Measurements from ENCODE around the gene COL4A5.
"Not testable (repeated sequence)": the region's sequence is repeated elsewhere in the genome, so short reads cannot be mapped to it uniquely, and the experiment has no call there.

The COL4A5 gene

DNA sequence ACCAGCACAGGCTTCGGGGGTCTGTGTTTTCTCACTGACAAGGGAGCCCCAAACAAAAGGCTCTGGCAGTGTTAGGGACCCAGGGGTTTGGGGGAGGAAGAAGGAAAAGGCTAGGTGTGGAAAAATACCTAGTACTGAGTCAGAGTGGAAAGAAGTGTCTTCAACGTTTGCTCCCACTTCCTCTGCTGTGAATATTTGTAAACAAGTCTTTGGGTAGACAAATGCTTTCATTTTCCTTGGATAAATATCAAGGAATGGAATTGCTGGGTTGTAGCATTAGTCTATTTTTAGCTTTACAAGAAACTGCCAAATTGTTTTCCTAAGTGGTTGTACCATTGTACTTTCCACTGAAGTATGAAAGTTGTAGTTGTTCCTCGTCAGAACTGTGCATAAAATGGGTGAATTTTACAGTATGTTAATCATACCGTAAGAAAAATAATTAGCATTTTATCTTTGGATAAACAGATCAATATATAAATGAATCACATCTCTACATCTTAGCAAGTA, 17.4 kb downstream of the COL4A5 start:
- no peak for DNase-seq

DNA sequence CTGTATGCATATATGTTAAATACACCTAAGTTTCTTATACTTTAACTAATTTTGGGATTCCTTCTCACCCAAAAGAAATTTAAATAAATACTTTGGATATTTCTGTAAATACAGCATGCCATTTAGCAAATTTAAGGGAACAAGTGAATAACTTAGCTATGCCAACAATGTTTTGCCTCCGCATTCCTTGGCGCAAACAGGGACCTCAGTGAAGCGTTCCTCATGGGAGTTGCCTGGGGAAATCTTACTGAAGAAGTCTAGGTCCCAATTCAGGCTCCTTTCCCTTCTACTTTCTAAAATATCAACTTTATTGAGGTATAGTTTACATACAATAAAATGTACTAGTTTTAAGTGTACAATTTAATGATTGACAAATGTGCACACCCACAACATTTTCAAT, 25.0 kb downstream of the COL4A5 start:
- DNase-seq: no peak

DNA sequence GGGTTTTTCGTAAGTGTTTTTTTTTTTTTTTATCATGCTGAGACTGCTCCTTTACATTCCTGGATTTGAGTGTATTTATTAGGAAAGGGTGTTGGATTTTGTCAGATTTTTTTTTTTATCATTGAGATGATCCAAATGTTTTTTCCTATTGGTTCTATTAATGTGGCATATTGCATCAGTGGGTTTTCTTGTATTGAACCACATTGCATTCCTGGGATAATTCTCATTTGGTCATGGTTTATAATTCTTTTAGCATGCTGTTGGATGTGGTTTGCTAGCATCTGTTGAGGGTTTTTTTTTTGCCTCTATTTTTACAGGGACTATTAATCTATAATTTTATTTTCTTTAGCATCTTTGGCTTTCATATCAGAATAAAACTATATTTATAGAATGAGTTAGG, 28.8 kb downstream of the COL4A5 start:
- no peak for DNase-seq

DNA sequence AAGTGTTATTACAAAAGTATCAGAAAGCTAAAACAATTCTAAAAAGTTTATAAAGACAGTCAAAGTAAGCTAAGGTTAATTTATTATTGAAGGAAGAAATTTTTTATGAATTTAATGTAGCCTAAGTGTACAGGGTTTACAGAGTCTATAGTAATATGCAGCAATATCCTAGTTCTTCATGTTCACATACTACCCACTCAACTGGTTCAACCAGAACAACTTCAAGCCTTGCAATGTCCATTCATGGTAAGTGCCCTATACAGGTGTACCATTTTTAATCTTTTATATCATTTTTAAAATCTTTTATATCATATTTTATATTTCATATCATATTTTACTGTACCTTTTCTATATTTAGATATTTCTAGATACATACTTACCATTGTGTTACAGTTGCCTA, 34.3 kb downstream of the COL4A5 start:
- no peak for DNase-seq

DNA sequence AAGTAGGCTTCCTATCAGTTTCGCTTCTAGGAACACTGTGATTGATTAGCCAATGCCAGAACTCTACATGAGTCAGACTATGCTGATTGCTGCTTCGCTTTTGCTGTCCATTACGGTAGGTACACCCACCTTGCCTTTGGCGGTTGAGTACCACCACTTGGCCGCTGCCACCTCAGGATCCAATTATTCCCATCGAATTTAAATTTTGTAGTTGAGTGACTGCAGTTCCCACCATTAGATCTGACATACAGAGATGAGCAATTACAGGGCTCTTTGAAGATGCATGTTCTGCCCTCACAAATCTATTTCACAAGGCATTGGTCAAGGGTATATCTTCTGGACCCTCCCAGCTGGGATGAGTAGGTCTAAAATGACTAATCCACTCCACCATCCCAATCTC, 41.9 kb downstream of the COL4A5 start:
- not testable (repeated sequence) for DNase-seq

DNA sequence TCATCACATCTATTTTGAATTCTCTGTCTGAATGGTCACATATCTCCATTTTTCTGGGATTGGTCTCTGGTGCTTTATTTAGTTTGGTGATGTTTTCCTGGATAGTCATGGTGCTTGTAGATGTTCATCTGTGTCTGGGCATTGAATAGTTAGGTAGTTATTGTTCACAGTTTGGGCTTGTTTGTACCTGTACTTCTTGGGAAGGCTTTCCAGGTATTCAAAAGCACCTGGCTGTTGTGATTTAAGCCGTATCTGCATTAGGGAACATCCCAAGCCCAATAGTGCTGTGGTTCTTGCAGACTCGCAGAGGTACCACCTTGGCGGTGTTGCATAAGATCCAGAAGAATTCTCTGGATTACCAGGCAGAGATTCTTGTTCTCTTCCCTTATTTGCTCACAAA, 44.6 kb downstream of the COL4A5 start:
- DNase-seq: no peak

DNA sequence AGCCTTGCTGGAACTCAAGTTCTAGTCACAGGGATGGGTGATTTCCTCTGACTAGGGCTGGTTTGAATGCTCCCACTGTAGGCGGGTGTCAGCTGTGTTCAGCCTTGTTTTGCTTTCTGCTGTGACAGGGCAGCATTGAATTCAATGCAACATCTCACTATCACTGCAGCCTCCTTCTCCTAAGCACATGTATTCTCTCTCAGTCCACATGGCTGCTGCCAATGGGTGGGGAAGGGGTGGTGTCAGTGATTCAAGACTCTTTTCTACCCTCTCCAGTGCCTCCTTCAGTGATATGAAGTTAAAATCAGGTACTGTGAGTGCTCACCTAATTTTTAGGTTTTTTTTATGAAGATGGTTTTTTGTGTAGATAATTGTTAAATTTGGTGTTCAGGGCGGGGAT, 46.3 kb downstream of the COL4A5 start:
- DNase-seq: no peak

DNA sequence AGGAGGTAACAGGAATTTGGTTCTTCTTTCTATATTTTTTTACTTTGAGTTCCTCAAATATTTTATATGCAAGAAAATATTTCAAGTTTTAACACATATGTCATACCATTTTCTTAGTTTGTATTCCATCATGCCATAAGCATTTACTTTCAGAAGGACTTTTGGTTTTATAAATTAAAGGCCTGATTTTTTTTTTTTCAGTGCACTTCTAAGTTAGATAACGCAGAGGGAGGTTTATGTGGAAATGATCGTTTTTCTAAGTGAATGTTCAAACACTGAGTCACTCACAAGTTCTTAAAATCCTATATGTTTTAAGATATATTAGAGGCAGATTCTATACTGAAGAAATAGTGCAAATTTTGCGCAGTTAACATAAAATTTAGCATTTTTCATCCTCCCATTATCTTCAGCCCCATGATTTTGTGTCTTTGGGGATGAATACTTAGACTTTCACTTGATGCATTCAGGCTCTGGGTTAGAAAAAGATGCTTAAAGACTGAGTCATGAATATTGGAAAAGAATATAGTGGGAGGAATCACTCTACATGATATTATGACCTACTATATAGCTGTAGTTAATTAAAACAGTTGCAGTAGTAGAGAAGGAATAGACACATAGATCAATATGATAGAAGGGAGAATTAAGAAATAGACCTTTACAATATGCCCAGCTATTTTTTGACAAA, 54.9 kb downstream of the COL4A5 start:
- no peak for DNase-seq

DNA sequence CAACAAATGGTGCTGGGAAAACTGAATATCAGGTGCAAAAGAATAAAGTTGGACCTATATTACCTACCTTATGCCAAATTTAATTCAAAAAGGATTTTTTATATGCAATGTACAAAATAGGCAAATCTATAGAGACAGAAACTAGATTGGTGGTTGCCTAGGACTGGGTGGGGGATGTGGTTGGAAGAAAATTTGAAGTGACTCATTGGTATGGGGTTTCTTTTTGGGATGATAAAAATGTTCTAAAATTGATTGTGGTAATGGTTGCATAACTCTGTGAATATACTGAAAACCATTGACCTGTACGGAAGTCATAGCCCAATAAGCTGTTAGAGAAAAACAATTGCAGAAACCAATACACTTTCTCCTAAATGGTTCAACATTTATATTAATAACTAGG, 72.1 kb downstream of the COL4A5 start:
- DNase-seq: no peak

DNA sequence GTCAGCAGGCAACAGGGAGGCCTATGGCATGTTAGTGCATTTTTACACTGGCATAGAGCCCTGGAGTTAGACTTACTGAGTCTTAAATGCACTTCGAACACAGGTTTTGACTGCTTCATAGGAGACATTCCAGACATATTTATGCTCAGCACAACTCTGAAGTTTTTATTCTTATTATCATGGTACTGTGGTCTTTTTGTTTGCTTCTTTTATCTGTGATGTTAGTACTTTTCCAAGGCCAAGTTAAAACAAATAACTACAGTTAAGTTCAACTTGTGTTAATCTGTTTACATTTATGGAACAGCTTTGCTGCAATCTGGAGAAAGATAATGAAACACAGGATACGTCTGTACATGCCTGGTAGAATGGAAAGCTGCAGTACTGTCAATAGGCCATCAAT, 76.5 kb downstream of the COL4A5 start:
- DNase-seq: no peak

DNA sequence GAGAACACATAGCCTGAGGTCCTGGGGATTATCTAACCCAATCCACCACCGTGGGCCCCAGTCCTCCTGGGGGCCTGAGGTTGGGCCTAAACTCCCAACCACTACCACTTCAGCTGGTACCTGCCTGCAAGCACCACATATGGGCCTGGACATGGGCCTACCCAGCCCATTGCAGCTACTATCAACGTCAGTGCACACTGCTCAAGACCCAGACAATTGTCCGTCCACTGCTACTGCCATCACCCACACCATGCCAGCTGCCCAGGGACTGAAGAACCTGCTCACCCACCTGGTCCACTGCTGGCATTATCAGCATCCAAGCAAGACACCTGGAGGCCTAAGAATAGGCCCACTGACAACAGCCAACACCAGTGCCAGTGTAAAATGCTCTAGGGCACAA, 88.1 kb downstream of the COL4A5 start:
- DNase-seq: no peak

DNA sequence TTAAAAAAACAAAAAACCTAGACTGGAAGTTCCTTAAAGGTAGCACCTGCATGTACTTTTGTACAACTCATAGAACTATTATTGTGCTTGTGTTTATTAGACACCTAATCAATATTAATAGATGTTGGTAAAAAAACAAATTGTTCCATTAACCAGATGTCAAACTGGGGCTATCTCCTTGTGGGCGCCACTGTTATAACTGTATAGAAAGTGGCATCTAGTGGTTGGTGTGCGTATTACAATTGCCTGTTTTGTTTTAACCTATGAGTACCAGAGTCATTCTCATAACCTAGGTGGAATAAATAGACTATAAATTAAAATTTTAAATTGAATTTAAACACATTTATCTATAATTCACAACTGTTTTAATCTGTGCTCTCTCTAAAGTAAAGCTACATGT, 97.4 kb downstream of the COL4A5 start:
- peak; percentile 27 for DNase-seq

DNA sequence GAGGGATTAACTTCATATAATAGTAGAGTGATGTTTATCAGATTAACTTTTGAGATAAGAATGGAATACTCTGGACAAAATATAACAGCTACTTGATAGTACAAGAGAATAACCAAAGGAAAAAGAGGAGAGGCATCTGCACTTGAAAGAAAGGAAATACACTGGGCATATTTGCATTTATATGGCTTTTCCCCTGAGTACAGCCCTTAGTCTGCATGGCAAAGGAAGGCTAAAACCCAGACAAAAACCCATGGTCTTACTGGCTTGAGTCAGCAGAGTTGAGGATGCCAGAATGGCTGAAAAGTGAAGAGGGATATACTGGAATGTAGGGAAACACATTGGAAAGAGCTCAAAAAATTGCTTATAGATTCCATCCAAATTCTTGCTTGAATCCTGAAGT, 101.6 kb downstream of the COL4A5 start:
- no peak for DNase-seq

DNA sequence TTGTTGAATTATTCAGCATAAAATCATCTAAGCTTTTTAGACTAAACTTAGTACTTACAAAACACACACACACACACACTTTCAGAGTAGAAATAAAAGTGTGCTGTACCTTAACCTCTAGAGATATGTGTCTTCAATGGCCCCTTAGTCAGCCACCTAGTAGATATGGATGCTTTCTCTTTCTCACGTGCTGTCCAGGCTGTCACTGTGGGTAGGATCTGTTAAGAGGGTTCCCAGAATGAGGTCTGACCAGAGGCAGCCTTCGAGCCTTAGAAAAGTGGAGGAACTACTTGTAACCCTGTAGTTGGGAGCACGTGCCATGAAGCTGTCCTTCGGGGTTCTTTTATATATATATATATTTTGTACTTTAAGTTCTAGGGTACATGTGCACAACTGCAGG, 117.9 kb downstream of the COL4A5 start:
- DNase-seq: no peak

DNA sequence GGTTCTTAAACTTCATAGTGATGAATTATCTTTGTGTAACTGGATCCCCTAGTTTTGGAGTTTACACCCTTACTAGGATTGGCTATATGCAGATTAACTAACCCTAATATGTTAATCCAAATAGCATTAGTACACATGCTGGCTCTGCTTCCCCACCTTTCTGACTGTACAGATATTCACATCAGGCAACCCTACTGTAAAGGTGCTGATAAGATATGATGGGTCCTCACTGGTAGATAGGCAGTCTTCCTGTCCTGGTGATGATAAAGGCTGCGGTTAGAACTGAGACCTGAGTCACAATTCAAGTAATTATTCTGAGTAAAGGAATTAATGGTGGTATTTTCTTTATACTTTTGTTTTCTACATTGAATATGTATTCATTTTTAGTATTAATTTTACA, 118.6 kb downstream of the COL4A5 start:
- no peak for DNase-seq

DNA sequence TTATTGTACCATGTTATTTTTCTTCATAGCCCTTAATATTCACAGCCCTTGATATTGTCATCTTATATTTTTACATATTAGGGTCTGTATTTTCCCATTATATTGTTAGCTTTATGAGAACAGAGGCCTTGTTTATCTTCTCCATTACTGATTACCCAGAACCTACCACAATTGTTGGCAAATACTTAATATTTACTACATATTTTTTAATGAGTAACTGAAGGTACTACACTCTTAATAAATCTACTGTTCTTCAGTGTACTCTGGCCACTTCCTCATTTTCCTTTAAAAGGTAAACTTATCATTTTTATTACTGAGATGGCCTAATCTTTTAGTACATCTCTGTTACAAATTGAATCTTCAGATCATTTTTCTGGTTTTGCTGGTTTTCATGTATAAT, 133.5 kb downstream of the COL4A5 start:
- DNase-seq: no peak

DNA sequence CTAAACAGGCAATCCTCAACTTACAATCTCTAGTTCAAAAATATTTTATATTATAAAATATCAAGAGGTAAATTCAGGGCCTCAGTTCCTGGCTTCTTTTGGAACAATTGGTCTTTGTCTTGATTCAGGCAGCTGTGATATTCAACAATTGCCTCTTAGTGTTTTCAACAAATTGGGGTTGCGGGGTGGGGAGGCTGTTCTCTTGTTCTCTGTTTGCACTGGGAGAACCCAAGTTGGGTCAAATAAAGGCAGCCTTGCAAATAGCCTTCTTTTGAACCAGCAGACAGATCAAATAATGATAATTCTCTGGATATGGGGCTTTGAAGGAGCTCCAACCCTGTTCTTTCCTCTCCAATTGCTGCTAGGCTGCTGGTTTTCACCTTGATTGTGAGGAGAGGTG, 142.5 kb downstream of the COL4A5 start:
- DNase-seq: peak; percentile 42

DNA sequence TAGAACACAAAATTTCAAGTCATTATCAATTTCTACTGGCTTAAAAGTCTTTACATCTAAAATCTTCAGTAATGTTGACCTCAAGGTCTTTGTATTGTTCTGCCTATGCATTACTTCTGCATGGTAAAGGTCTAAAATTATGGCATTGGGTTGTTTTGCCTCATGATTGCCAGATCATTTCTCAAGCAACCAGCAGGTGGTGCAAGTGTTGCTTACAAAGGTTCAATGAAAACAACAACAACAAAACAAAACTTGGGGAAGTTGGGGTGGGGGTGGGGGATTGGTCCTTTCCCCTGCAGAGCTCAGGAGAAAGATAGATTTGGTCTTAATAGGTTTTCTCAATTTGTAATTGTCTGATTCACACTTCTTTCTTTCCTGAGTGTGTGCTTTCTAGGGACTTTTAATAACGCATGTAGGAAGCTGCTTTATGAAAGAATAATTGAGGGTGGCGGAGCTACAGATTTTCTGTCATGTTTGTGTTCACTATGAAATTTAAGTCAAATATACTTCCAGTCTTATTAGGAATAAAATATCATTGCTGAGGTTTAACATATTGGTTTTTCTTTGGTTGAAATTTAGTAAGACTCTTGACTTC, 145.1 kb downstream of the COL4A5 start:
- DNase-seq: peak; percentile 2

DNA sequence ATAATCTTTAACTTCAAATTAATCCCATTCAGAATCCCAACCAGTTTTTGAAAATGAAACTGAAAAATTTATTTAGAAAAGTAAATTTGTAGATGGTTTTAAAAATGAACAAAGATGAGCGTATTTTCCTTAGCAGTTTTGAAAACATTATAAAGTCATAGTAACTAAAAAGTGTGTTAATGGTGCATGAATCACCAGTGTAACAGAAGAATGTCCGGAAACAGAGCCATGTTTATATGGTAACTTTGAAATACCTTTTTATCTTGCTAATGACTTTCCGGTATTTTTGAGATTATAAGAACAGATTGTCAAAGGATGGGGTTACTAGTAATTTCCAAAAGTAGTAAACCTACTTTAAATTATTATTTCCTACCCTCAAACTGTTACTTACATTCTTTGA, 150.9 kb downstream of the COL4A5 start:
- no peak for DNase-seq

DNA sequence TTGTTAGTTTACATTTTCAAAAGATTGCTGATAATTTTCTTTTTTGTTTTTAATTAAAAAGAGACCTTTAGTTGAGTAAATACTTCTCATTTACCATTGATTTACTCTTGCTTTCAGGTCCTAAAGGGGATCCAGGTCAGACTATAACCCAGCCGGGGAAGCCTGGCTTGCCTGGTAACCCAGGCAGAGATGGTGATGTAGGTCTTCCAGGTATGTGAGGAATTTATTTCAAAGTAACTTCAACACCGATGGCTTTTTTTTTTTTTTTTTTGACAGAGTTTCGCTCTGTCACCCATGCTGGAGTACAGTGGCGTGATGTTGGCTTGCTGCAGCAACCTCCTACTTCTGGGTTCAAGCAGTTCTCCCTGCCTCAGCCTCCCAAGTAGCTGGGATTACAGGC, 161.6 kb downstream of the COL4A5 start:
- DNase-seq: no peak

DNA sequence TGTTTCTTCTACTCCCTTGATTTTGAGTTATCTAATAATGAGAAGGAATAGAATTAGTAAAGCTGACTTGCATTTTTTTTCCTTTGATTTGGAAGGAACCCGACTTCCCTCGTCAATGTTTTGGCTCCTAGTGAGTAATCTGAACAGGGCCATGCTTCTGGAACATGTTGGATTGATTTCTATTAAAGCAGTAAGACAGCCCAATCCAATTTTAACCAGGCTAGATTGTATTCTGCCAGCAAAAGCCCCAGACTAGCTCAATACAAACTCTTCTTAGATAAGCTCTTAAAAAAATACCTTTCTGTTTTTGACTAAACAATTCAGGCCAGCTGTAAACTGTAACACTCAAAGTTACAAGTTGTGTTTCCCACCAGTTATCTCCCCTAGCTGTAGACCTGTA, 170.5 kb downstream of the COL4A5 start:
- no peak for DNase-seq

DNA sequence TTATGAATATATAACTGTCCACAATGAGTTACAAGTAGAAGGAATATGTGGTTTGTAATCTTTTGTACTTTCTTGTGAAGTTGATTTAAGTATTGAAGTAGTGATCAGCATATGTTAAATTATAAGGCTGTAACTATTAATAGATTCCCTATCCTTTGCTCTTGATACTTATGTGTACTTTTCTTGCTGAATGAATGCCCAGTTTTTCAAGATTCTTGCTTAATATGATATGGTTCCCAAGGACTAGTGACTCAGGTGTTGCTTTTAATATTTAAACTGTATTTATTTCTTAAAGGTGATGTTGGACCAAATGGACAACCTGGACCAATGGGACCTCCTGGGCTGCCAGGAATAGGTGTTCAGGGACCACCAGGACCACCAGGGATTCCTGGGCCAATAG, 175.0 kb downstream of the COL4A5 start:
- no peak for DNase-seq

DNA sequence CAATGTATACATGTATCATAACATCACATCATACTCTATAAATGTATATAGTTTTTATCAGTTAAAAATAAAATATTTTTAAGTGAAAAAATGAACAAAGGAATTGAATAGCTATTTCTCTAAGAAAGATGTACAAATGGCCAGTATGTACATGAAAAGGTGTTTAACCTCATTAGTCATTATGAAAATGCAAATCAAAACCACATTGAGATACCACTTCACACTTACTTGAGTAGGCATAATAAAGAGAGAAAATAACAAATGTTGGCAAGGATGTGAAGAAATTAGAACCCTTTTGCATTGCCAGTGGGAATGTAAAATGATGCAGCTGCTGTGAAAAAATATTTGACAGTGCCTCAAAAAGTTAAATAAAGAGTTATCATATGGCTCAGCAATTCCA, 201.2 kb downstream of the COL4A5 start:
- DNase-seq: no peak

DNA sequence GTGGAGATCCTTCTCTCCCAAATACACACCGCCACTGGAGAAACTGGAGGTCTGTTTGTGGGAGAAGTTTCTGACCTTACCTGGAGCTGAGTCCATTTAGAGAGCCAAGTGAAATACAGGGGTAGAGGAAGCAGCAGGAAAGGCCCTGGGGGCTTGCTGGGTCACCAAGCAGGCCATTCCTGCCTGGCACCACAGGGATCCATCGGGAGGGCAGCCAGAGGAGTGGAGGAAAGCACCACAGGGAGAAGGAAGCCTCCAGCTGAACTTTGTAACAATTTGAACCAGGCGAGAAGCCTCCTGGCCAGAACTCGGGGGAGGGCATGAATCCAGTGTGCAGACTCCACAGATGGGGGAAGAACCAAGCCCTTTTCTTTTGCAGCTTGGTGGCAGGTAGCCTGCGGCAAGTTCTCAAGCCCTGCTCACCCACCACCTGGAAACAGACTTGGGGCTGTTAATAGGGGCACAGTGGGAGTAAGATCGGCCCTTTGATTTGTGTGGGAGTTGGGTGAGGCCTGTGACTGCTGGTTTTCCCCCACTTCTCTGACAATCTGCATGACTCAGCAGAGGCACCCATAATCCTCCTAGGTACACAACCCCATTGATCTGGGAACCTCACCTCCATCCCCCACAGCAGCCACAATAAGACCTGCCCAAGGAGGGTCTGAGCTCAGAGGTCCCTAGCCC, 202.1 kb downstream of the COL4A5 start:
- DNase-seq: no peak

DNA sequence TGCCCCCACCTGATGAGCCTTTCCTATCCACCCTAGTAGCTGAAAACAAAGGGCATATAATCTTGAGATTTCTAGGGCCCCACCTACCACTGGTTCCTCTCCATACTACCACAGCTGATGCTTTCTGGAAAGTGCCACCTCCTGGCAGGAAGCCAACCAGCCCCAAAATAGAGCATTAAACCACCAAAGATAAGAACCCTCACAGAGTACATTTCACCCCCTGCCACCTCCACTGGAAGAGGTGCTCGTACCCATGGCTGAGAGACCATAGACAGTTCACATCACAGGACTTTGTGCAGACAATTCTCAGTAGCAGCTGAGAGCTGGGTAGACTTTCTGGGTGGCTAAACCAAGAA, 202.6 kb downstream of the COL4A5 start:
- DNase-seq: no peak
